ENCODE results near the gene MIPOL1.

The MIPOL1 gene

DNA sequence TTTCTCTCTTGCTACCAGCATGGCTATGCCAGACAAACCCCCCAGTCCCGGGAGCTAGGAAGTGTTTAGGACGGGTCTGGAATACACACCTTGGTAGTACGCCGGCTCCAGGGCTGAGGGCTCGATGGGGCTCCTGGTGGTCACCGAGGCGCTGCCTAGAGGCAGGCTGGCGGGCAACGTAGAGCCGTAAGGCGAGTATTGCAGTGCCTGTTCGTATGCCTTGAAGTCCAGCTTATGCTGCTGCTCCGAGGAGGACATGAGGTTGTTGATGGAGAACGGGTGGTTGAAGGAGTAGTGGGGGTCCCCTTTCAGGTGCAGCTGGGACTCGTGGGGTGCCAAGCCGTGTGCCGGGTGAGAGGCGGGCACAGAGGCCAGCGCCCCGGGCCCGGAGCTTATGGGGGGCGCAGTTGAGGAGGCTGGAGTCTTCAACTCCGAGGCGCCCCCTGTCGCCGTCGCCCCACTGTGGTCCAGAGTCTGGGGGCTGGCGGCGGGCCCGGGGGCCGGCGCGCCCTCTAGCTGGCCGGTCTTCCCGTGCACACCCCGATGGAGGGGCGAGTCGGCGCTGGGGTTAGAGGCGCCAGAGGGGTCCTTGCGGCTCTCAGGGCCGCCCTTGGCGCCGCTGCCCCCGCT lies 393.7 kb downstream of the MIPOL1 start:
- no peaks in the 10 kb centered on the region for H3K27me3 ChIP-seq (ENCODE audit: insufficient read depth, low read length)
- no peak overlapping the region for H3K27ac ChIP-seq (ENCODE audit: low read depth, low read length, poor library complexity, severe bottlenecking)
- TF ChIP-seq EZH2 (IDR thresholded peaks at IDR 0.05; ENCODE audit: borderline replicate concordance, low read length), result no peak
- TF ChIP-seq, protein P1, sequence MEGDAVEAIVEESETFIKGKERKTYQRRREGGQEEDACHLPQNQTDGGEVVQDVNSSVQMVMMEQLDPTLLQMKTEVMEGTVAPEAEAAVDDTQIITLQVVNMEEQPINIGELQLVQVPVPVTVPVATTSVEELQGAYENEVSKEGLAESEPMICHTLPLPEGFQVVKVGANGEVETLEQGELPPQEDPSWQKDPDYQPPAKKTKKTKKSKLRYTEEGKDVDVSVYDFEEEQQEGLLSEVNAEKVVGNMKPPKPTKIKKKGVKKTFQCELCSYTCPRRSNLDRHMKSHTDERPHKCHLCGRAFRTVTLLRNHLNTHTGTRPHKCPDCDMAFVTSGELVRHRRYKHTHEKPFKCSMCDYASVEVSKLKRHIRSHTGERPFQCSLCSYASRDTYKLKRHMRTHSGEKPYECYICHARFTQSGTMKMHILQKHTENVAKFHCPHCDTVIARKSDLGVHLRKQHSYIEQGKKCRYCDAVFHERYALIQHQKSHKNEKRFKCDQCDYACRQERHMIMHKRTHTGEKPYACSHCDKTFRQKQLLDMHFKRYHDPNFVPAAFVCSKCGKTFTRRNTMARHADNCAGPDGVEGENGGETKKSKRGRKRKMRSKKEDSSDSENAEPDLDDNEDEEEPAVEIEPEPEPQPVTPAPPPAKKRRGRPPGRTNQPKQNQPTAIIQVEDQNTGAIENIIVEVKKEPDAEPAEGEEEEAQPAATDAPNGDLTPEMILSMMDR (IDR thresholded peaks at IDR 0.05; ENCODE audit: low read length), result no peak
- H3K4me1 ChIP-seq (ENCODE audit: insufficient read depth, low read length, severe bottlenecking), result no peaks in the 10 kb centered on the region
- H3K36me3 ChIP-seq (ENCODE audit: insufficient read depth, low read length), result no peaks in the 10 kb centered on the region
- no peaks in the 10 kb centered on the region for H3F3A ChIP-seq (ENCODE audit: insufficient read depth, low read length)
- H4K20me1 ChIP-seq (ENCODE audit: insufficient read depth, low read length), result no peaks in the 10 kb centered on the region
- H3K4me3 ChIP-seq (ENCODE audit: low read depth, low read length, poor library complexity, severe bottlenecking), result no peak overlapping the region
- H2AFZ ChIP-seq (ENCODE audit: low read length), result no peak overlapping the region
- H3K79me2 ChIP-seq (ENCODE audit: insufficient read depth, low read length), result no peaks in the 10 kb centered on the region
- H3K4me2 ChIP-seq (ENCODE audit: low read length), result no peak overlapping the region
- H3K9me3 ChIP-seq (ENCODE audit: low read length), result no peaks in the 10 kb centered on the region
- no peak overlapping the region for H3K9ac ChIP-seq (ENCODE audit: low read length)
- no peaks in the 10 kb centered on the region for H3K9me2 ChIP-seq (ENCODE audit: low read depth, low read length)

DNA sequence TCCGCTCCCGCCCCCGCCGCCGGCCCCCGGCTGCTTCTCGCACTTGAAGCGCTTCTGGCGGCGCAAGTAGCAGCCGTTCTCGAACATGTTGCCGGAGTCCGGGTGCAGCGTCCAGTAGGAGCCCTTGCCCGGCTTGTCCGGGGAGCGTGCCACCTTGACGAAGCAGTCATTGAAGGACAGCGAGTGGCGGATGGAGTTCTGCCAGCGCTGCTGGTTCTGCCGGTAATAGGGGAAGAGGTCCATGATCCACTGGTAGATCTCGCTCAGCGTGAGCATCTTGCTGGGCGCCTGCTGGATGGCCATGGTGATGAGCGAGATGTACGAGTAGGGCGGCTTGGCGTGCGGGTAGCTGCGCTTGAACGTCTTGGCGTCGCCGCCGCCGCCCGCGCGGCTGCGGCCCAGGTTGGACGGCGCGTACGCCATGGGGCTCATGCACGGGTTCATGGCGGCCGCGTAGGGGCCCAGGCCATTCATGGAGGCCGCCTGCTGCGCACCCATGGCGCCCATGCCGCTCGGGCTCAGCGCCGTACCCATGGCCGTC lies 394.3 kb downstream of the MIPOL1 start:
- H4K20me1 ChIP-seq (ENCODE audit: insufficient read depth, low read length), result no peaks in the 10 kb centered on the region
- no peaks in the 10 kb centered on the region for H3K79me2 ChIP-seq (ENCODE audit: insufficient read depth, low read length)
- no peaks in the 10 kb centered on the region for H3K36me3 ChIP-seq (ENCODE audit: insufficient read depth, low read length)
- no peaks in the 10 kb centered on the region for H3K4me1 ChIP-seq (ENCODE audit: insufficient read depth, low read length, severe bottlenecking)
- H3K27me3 ChIP-seq (ENCODE audit: insufficient read depth, low read length), result no peaks in the 10 kb centered on the region
- H3K9ac ChIP-seq (ENCODE audit: low read length), result no peak overlapping the region
- no peaks in the 10 kb centered on the region for H3F3A ChIP-seq (ENCODE audit: insufficient read depth, low read length)
- TF ChIP-seq, protein P1 (IDR thresholded peaks at IDR 0.05; ENCODE audit: low read length), result no peak
- no peak for TF ChIP-seq EZH2 (IDR thresholded peaks at IDR 0.05; ENCODE audit: borderline replicate concordance, low read length)
- no peak overlapping the region for H3K4me2 ChIP-seq (ENCODE audit: low read length)
- H3K9me2 ChIP-seq (ENCODE audit: low read depth, low read length), result no peaks in the 10 kb centered on the region
- H3K4me3 ChIP-seq (ENCODE audit: low read depth, low read length, poor library complexity, severe bottlenecking), result no peak overlapping the region
- no peaks in the 10 kb centered on the region for H3K9me3 ChIP-seq (ENCODE audit: low read length)
- no peak overlapping the region for H2AFZ ChIP-seq (ENCODE audit: low read length)
- no peak overlapping the region for H3K27ac ChIP-seq (ENCODE audit: low read depth, low read length, poor library complexity, severe bottlenecking)

GRCh38 chr14:37592482-37593408 lies 395.0 kb downstream of the MIPOL1 start:
- no peak overlapping the region for H2AFZ ChIP-seq (ENCODE audit: low read length)
- no peak overlapping the region for H3K4me3 ChIP-seq (ENCODE audit: low read depth, low read length, poor library complexity, severe bottlenecking)
- TF ChIP-seq EZH2 (IDR thresholded peaks at IDR 0.05; ENCODE audit: borderline replicate concordance, low read length), result no peak
- no peaks in the 10 kb centered on the region for H4K20me1 ChIP-seq (ENCODE audit: insufficient read depth, low read length)
- H3K4me1 ChIP-seq (ENCODE audit: insufficient read depth, low read length, severe bottlenecking), result no peaks in the 10 kb centered on the region
- no peak overlapping the region for H3K9ac ChIP-seq (ENCODE audit: low read length)
- H3K9me2 ChIP-seq (ENCODE audit: low read depth, low read length), result no peaks in the 10 kb centered on the region
- no peaks in the 10 kb centered on the region for H3K36me3 ChIP-seq (ENCODE audit: insufficient read depth, low read length)
- H3F3A ChIP-seq (ENCODE audit: insufficient read depth, low read length), result no peaks in the 10 kb centered on the region
- no peak overlapping the region for H3K27ac ChIP-seq (ENCODE audit: low read depth, low read length, poor library complexity, severe bottlenecking)
- H3K4me2 ChIP-seq (ENCODE audit: low read length), result no peak overlapping the region
- no peaks in the 10 kb centered on the region for H3K79me2 ChIP-seq (ENCODE audit: insufficient read depth, low read length)
- no peaks in the 10 kb centered on the region for H3K27me3 ChIP-seq (ENCODE audit: insufficient read depth, low read length)
- no peaks in the 10 kb centered on the region for H3K9me3 ChIP-seq (ENCODE audit: low read length)
